Measurements from ENCODE around the gene LAYN. TPM values are rescaled to one million over a fixed set of nuclear protein-coding genes. Genes with fewer than 3 reads are reported as not detected.

LAYN gene
- total RNA-seq, 2 donors from 2014 or later, result 5.9 to 8.3 TPM

DNA sequence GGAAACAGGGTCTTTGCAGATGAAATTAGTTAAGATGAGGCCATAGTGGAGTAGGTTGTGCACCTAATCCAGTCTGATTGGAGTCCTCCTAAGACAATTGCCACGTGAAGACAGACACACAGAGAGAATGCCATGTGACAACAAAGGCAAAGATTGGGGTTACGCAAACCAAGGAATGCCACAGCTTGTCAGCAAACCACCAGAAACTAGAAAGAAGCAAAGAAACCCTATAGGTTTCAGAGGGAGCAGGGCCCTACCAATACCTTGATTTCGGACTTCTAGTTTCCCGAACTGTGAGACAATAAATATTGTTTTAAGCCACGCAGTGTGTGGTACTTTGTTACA lies 8.2 kb upstream of the LAYN start:
- DNase-seq (no peak), ATAC-seq (no peak)
- H3K27ac ChIP-seq, result no peak overlapping the region
- intact Hi-C loops (cut with DNase I), result no loop called here
- no peaks in the 10 kb centered on the region for H3K4me1 ChIP-seq
- H3K4me3 ChIP-seq, result no peak overlapping the region
- TF ChIP-seq POLR2A (IDR thresholded peaks at IDR 0.05) (no peak), CTCF (IDR thresholded peaks at IDR 0.05) (no peak)
- no peaks in the 10 kb centered on the region for H3K27me3 ChIP-seq
- WGBS, 2 donors, result 78 to 83% methylated on average over 5 of the region's 5 CpGs
- H3K36me3 ChIP-seq (replicated peaks in 1 of 2; ENCODE audit: insufficient read depth in 1 of 2, low read depth in 2 of 2), result no peaks in the 10 kb centered on the region
- H3K9me3 ChIP-seq, result no peaks in the 10 kb centered on the region

GRCh38 chr11:111535281-111535680 lies 5.2 kb upstream of the LAYN start:
- WGBS, 2 donors, result 72 to 84% methylated on average over 6 of the region's 6 CpGs
- Histone ChIP-seq H3K36me3 (replicated peaks in 1 of 2; ENCODE audit: insufficient read depth in 1 of 2, low read depth in 2 of 2) (no peaks in the 10 kb centered on the region), H3K27me3 (peaks cover 0 to 3% of the 10 kb centered on the region in 2 donors), H3K4me1 (peaks cover 5% of the 10 kb centered on the region), H3K4me3 (no peak overlapping the region), H3K27ac (no peak overlapping the region), H3K9me3 (no peaks in the 10 kb centered on the region)
- TF ChIP-seq CTCF (IDR thresholded peaks at IDR 0.05), result no peak
- no peak for TF ChIP-seq POLR2A (IDR thresholded peaks at IDR 0.05)
- intact Hi-C loops (cut with DNase I), result no loop called here
- ATAC-seq (no peak), DNase-seq (no peak)

GRCh38 chr11:111537336-111537860 lies 3.1 kb upstream of the LAYN start:
- Histone ChIP-seq H3K27me3 (peaks cover 0 to 14% of the 10 kb centered on the region in 2 donors), H3K4me3 (no peak overlapping the region), H3K27ac (no peak overlapping the region), H3K9me3 (no peaks in the 10 kb centered on the region), H3K4me1 (peaks cover 22% of the 10 kb centered on the region), H3K36me3 (replicated peaks in 1 of 2; ENCODE audit: insufficient read depth in 1 of 2, low read depth in 2 of 2) (no peaks in the 10 kb centered on the region)
- no peak for DNase-seq
- no peak for TF ChIP-seq POLR2A (IDR thresholded peaks at IDR 0.05)
- TF ChIP-seq CTCF (IDR thresholded peaks at IDR 0.05), result no peak
- 77 to 78% methylated on average over 3 of the region's 3 CpGs for WGBS, 2 donors
- intact Hi-C loops (cut with DNase I), result no loop called here
- ATAC-seq, result no peak

DNA sequence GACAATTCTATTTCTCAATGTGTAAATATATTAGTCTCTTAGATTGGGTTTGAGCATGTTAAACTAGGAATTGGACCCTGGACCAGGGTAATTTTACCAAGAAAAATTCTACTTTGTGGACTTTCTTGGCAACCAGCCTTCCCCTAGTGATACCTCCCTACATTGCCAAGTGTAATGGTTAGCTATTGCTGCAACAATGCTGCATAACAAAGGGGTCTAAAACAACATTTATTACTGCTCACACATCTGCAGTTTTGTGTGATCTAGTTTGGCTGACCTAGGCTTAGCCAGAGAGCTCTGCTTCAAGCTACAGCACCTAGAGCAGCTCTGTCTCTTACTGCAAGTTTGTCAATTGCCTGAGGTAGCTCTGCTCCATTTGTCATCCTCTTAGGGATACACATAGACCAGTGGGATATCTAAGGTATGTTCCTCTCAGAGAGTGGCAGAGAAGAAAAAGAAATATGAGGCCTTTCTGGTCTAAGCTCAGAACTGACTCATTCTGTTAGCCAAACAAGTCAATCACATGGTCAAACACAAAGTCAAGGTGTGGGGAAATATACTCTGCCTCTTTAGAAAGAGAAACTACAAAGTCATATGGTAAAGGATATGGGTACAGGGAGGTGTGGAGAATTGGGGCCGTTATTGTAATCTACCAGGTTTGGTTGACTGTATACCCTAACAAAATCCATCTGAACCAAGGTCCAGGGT lies 2.0 kb upstream of the LAYN start:
- H3K27me3 ChIP-seq, result peaks cover 0 to 14% of the 10 kb centered on the region in 2 donors
- peaks cover 22% of the 10 kb centered on the region for H3K4me1 ChIP-seq
- intact Hi-C loops (cut with DNase I), result no loop called here
- no peaks in the 10 kb centered on the region for H3K9me3 ChIP-seq
- DNase-seq (no peak), ATAC-seq (no peak)
- no peaks in the 10 kb centered on the region for H3K36me3 ChIP-seq (replicated peaks in 1 of 2; ENCODE audit: insufficient read depth in 1 of 2, low read depth in 2 of 2)
- no peak overlapping the region for H3K4me3 ChIP-seq
- TF ChIP-seq POLR2A (IDR thresholded peaks at IDR 0.05) (no peak), CTCF (IDR thresholded peaks at IDR 0.05) (no peak)
- no peak overlapping the region for H3K27ac ChIP-seq
- WGBS, 2 donors, result 60 to 71% methylated on average over 1 of the region's 1 CpG

All from body of pancreas (tissue), 4 donors.